HG03175 (cell line): ENCODE measurements around the gene MDK.
"Not testable (repeated sequence)": the region's sequence is repeated elsewhere in the genome, so short reads cannot be mapped to it uniquely, and the experiment has no call there.

Source experiments
- ATAC-seq: cut with Tn5 transposase; IDR thresholded peaks from one replicate; pipeline ENCODE4 v1.9.1; 2021; ENCODE audit warnings: mild to moderate bottlenecking, moderate library complexity; ENCODE audit not compliant: unreplicated experiment

The MDK gene

DNA sequence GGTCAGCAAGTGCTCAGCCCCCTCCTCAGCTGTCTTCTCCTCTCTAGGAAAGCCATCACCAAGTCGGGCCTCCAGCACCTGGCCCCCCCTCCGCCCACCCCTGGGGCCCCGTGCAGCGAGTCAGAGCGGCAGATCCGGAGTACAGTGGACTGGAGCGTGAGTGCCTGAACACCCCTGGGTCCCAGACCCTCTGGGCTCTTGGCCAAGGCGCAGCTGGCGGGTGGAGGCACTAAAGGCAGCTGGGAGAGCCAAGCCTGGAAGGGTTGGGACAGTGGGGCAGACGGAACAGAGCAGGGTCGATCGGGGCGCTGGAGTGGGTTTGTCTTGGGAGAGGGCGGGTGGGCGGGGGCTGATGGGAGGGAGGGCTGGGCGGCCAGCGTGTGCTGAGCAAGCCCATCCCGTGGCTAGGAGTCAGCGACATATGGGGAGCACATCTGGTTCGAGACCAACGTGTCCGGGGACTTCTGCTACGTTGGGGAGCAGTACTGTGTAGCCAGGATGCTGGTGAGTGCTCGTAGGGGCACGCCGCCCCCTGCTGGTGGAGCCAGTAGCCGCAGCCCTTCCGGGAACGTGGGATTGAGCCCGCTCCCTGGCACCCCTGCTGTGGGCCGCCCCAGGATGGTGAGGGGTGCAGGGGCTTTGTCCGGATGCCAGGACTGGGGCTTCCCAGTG, 14.1 kb upstream of the MDK start:
- ATAC-seq, result no peak

GRCh38 chr11:46367916-46368267, 13.6 kb upstream of the MDK start:
- no peak for ATAC-seq

GRCh38 chr11:46369458-46370152, 11.9 kb upstream of the MDK start:
- peak; percentile 56 for ATAC-seq

GRCh38 chr11:46370253-46370652, 11.2 kb upstream of the MDK start:
- ATAC-seq, result no peak

- ATAC-seq, result not testable (repeated sequence)
Measured at GRCh38 chr11:46371262-46371661, 10.2 kb upstream of the MDK start.

GRCh38 chr11:46372086-46372485, 9.4 kb upstream of the MDK start:
- ATAC-seq, result no peak

- not testable (repeated sequence) for ATAC-seq
Measured at GRCh38 chr11:46372501-46372900, 9.0 kb upstream of the MDK start.

GRCh38 chr11:46373787-46374740, 7.4 kb upstream of the MDK start:
- no peak for ATAC-seq

GRCh38 chr11:46374815-46375214, 6.7 kb upstream of the MDK start:
- no peak for ATAC-seq

- no peak for ATAC-seq
Measured at GRCh38 chr11:46375392-46376101, 5.9 kb upstream of the MDK start.

DNA sequence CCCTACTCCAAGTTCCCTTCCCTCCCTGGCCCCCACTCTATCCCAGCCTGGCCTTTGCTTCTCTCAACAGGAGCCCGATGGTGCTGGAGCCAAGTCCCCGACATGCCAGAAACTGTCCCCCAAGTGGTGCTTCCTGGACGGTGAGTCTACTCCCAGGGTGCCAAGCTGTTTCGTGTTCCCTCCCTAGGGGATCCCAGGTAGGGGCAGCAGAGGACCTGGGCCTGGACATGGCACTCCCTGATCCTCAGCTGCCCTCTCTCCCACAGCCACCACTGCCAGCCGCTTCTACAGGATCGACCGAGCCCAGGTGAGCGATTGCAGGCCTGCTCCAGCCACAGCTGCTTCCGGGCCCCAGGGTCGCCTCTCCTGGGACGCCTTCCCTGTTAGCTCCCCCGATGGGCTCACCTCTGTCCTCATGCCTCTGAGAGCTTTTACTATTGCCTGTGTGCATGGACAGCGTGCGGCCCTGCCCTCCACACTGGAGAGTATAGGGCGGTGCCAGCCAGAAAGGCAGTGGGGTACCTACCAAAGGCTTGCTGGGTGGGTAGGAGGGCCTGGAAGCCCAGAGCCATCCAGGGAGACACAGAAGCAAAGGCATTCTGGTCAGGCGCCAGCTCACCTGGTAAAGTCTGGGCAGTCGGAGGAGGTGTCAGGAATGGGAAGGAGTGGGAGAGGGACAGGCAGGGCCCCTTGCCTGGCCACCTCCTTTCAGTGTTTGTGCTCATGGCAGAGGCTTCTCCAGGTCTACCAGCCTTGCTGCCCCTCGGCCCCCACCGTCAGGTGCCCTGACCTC, 5.0 kb upstream of the MDK start:
- ATAC-seq, result no peak

- no peak for ATAC-seq
Measured at GRCh38 chr11:46377290-46377689, 4.2 kb upstream of the MDK start.

- no peak for ATAC-seq
Measured at GRCh38 chr11:46377831-46378230, 3.6 kb upstream of the MDK start.

DNA sequence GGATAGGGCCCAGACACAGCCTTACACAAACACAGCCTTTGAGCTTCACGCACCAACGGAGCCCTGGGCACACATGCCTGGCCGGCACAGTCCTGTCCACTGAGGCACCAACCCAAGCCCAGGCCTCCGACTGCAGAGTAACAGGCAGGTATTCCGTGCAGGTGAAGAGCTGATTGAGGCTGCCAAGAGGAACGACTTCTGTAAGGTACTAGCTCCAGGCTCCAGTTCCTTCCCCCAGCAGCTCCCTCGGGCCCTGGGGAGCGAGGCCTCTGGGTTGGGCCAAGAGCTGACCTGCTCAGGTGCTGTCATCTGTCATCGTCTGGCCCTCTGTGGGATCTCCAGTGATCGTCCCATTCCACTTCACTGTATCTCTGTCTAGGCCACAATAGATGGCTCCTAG, 3.2 kb upstream of the MDK start:
- ATAC-seq, result no peak

GRCh38 chr11:46378811-46379481, 2.5 kb upstream of the MDK start:
- ATAC-seq, result no peak

DNA sequence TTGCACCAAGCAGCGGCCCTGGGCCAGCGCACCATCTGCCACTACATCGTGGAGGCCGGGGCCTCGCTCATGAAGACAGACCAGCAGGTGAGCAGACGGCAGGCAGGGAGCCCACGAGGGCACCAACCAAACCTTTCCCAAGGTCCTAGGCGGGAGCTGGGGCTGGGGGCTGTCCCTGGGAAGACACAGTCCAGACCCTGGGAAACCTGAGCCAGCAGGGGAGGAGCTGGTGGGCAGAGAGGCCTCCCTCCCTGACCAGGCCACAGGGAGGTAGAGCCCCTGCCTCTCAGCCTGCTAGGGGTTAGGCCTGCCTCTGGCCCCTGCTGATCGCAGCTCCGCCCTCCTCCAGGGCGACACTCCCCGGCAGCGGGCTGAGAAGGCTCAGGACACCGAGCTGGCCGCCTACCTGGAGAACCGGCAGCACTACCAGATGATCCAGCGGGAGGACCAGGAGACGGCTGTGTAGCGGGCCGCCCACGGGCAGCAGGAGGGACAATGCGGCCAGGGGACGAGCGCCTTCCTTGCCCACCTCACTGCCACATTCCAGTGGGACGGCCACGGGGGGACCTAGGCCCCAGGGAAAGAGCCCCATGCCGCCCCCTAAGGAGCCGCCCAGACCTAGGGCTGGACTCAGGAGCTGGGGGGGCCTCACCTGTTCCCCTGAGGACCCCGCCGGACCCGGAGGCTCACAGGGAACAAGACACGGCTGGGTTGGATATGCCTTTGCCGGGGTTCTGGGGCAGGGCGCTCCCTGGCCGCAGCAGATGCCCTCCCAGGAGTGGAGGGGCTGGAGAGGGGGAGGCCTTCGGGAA, 1.8 kb upstream of the MDK start:
- ATAC-seq, result not testable (repeated sequence)

- ATAC-seq, result no peak
Measured at GRCh38 chr11:46380340-46381047, 975 bp upstream of the MDK start.
